Measurements from ENCODE around the gene CDR2L.

The CDR2L gene

GRCh38 chr17:74995847-74996246 lies 8.4 kb downstream of the CDR2L start:
- no peak for DNase-seq (ENCODE audit: low read depth)
- TF ChIP-seq, protein P1, sequence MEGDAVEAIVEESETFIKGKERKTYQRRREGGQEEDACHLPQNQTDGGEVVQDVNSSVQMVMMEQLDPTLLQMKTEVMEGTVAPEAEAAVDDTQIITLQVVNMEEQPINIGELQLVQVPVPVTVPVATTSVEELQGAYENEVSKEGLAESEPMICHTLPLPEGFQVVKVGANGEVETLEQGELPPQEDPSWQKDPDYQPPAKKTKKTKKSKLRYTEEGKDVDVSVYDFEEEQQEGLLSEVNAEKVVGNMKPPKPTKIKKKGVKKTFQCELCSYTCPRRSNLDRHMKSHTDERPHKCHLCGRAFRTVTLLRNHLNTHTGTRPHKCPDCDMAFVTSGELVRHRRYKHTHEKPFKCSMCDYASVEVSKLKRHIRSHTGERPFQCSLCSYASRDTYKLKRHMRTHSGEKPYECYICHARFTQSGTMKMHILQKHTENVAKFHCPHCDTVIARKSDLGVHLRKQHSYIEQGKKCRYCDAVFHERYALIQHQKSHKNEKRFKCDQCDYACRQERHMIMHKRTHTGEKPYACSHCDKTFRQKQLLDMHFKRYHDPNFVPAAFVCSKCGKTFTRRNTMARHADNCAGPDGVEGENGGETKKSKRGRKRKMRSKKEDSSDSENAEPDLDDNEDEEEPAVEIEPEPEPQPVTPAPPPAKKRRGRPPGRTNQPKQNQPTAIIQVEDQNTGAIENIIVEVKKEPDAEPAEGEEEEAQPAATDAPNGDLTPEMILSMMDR (IDR thresholded peaks at IDR 0.05; ENCODE audit: insufficient read depth, low read depth, low read length, missing control alignments), result no peak
- no peak overlapping the region for H3K4me3 ChIP-seq (ENCODE audit: low read length)

DNA sequence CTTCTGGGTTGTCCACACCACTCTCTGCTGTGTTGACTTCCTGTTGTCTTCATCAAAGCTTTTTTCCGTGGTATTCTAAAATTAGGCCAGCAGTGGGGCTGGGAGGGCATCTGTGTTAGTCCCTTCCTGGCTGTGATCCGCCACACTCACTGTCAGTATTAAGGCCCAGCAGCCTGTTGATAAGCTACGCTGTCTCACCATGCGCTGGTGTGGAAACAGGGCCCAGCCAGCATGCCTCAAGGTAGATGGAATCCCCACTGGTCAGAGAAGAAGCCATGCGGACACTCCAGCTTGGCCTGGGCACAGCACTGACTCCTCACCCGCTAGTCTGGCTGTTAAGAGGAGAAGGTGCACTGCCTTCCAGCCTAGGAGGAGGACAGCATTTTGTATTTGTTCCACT lies 11.4 kb downstream of the CDR2L start:
- no peak for DNase-seq (ENCODE audit: low read depth)
- no peak overlapping the region for H3K4me3 ChIP-seq (ENCODE audit: low read length)
- TF ChIP-seq, protein P1 (IDR thresholded peaks at IDR 0.05; ENCODE audit: insufficient read depth, low read depth, low read length, missing control alignments), result no peak

GRCh38 chr17:74999523-74999922 lies 12.1 kb downstream of the CDR2L start:
- H3K4me3 ChIP-seq (ENCODE audit: low read length), result no peak overlapping the region
- TF ChIP-seq, protein P1 (IDR thresholded peaks at IDR 0.05; ENCODE audit: insufficient read depth, low read depth, low read length, missing control alignments), result no peak
- DNase-seq (ENCODE audit: low read depth), result no peak

DNA sequence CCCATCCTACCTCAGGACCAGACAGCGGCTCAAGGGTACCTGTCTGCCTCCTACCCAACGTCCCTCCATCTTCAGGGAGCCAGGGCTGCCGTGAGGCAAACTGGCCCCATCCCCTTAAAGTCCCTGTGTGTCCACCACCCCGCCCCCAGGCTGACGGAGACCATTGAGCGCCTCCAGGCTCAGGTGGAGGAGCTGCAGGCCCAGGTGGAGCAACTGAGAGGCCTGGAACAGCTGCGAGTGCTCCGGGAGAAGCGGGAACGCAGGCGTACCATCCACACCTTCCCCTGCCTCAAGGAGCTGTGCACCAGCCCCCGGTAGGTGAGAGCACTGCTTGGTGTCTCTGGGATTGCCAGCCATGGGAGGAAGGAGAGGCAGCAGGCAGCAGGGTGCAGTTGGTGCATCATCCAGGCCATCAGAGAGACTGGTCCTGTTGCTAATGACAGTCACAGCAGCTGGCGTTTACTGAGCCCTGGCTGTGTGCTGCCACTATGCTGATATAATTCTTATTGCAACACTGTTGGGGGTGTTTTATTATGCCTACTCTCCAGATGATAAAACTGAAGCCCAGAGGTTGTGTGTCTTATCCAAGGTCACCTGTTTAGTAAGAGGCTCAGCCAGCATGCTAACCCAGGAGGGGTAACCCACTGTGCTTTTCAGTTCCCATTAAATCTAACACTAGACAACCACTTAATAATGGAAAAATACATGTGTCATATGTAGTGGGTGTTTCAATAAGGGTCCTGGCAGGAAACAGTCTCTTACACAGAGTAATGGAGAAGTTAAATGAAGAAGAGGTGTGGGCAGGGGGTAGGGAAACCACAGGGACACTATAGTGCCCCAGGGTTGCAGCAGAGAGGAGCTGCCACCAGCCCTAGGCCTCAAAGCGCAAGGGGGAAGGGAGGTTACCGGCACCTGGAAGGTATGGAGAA lies 14.7 kb downstream of the CDR2L start:
- no peak overlapping the region for H3K4me3 ChIP-seq (ENCODE audit: low read length)
- TF ChIP-seq, protein P1 (IDR thresholded peaks at IDR 0.05; ENCODE audit: insufficient read depth, low read depth, low read length, missing control alignments), result no peak
- DNase-seq (ENCODE audit: low read depth), result no peak

DNA sequence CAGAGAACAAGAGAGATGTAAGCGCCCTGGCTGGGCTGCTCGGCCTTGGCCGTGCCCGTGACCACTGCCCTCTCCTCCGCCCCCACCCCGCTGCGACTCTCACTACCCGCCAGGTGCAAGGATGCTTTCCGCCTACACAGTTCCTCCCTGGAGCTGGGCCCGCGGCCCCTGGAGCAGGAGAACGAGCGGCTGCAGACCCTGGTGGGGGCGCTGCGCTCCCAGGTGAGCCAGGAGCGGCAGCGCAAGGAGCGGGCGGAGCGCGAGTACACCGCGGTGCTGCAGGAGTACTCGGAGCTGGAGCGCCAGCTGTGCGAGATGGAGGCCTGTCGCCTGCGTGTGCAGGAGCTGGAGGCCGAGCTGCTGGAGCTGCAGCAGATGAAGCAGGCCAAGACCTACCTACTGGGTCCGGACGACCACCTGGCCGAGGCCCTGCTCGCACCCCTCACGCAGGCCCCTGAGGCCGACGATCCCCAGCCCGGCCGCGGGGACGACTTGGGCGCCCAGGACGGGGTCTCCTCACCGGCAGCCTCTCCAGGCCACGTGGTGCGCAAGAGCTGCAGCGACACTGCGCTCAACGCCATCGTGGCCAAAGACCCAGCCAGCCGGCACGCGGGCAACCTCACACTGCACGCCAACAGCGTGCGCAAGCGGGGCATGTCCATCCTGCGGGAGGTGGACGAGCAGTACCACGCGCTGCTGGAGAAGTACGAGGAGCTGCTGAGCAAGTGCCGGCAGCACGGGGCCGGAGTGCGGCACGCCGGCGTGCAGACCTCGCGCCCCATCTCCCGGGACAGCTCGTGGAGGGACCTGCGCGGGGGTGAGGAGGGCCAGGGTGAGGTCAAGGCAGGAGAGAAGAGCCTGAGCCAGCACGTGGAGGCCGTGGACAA lies 15.9 kb downstream of the CDR2L start:
- H3K4me3 ChIP-seq (ENCODE audit: low read length), result no peak overlapping the region
- TF ChIP-seq, protein P1 (IDR thresholded peaks at IDR 0.05; ENCODE audit: insufficient read depth, low read depth, low read length, missing control alignments), result no peak
- no peak for DNase-seq (ENCODE audit: low read depth)

- H3K4me3 ChIP-seq (ENCODE audit: low read length), result no peak overlapping the region
- no peak for DNase-seq (ENCODE audit: low read depth)
- TF ChIP-seq, protein P1 (IDR thresholded peaks at IDR 0.05; ENCODE audit: insufficient read depth, low read depth, low read length, missing control alignments), result no peak
Measured at GRCh38 chr17:75003957-75004355, 16.5 kb downstream of the CDR2L start.
